ENCODE measurements around the gene ZNF169.
"Not testable (repeated sequence)": the region's sequence is repeated elsewhere in the genome, so short reads cannot be mapped to it uniquely, and the experiment has no call there.

The ZNF169 gene

GRCh38 chr9:94339657-94340056 lies 80.6 kb downstream of the ZNF169 start:
- not testable (repeated sequence) for DNase-seq (ENCODE audit: low read depth, low spot score); H3K27ac ChIP-seq

DNA sequence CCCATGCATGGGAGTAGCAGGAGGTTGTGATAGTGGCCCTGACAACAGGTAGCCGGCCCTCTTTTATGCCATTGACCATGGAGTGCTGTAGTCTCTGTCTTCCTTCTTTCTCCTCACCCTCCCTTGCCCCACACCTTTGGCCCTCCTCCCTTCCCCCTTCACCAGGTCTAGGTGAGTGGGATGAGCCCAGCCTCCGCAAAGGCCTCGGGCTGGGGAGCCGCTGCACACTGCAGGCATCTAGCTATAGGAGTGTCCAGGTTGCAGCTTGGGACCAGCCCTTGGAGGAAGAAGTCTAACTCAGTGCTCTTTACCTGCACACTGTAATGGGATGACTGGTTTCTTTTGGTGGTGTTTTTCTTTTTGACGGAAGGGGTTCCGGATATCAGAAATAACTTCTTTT lies 81.7 kb downstream of the ZNF169 start:
- not testable (repeated sequence) for DNase-seq (ENCODE audit: low read depth, low spot score); H3K27ac ChIP-seq

- not testable (repeated sequence) for H3K27ac ChIP-seq; DNase-seq (ENCODE audit: low read depth, low spot score)
These were observed 82.6 kb downstream of the ZNF169 start for GRCh38 chr9:94341703-94342102.

GRCh38 chr9:94347451-94347850 lies 88.4 kb downstream of the ZNF169 start:
- DNase-seq (ENCODE audit: low read depth, low spot score); H3K27ac ChIP-seq: not testable (repeated sequence)

DNA sequence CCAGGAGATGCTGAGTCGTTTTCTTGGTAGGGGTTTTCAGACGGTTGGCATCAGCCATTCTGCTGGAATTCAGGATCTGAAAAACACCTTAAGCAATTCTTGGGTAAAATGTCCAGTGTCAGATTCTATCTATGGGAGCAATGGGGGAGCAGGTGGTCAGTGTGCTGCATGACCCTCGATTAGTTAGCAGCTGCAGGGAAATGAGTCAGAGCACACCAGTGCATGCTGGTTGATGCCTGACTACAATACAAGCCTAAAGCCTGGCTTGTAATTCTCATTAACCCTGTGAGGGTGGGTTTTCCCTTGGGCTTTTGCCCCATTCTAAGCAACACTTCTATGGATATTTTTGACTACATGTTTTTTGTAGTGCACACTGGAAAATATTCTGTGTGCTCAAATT lies 89.7 kb downstream of the ZNF169 start:
- not testable (repeated sequence) for H3K27ac ChIP-seq; DNase-seq (ENCODE audit: low read depth, low spot score)

All from epithelial cell of prostate (primary cell).